ENCODE results near the gene NOL6. TPM values are rescaled to one million over a fixed set of nuclear protein-coding genes. Genes with fewer than 3 reads are reported as not detected.

Gene NOL6
- total and polyA plus RNA-seq, 9 of the 15 experiments (the other 6 are each of a cell fraction or from before 2014, with no cell fraction given), result 7.7 to 58.9 (median 27.0) TPM

GRCh38 chr9:33438926-33439680, 34.6 kb downstream of the NOL6 start:
- POLR2A ChIA-PET, result no interaction called here
- Histone ChIP-seq H3K27me3 (ENCODE audit: control insufficient read depth in 2 of 2, insufficient read depth in 2 of 2, low read length in 2 of 2) (no peaks in the 10 kb centered on the region), H4K20me1 (replicated peaks; ENCODE audit: control insufficient read depth, insufficient read depth, low read length) (no peaks in the 10 kb centered on the region), H3K9ac (ENCODE audit: insufficient read depth in 1 of 2, low read depth in 2 of 2, low read length in 2 of 2) (peak overlapping the region in 1 of 2 experiments; percentile 71; a peak in 2 of 4 replicates), H3K4me3 (no peak overlapping the region), H3K27ac (ENCODE audit: extremely low read depth, low read depth, low read length) (no peak overlapping the region; the same call in 2 of the 3 replicates), H2AFZ (ENCODE audit: low read depth, low read length) (no peak overlapping the region), H3K9me3 (replicated peaks; ENCODE audit: control insufficient read depth, insufficient read depth, low read depth, low read length) (no peaks in the 10 kb centered on the region), H3K79me2 (ENCODE audit: control insufficient read depth, insufficient read depth, low read length) (peaks cover 7% of the 10 kb centered on the region; the same call in 2 of the 3 replicates), H3K36me3 (ENCODE audit: control insufficient read depth, insufficient read depth, low read length) (peaks cover 12% of the 10 kb centered on the region; the same call in 1 of the 3 replicates), H3K4me1 (replicated peaks in 1 of 2; ENCODE audit: control insufficient read depth in 2 of 2, insufficient read depth in 2 of 2, low read length in 2 of 2) (peaks cover 36 to 60% of the 10 kb centered on the region in 2 experiments), H3K9me1 (ENCODE audit: control insufficient read depth, insufficient read depth, low read length) (no peaks in the 10 kb centered on the region), H3K4me2 (ENCODE audit: insufficient read depth, low read length) (no peak overlapping the region)
- no peak for ATAC-seq
- no TSS peak for BruUV-seq (replicated peaks)
- FAIRE-seq, result no peak
- TF ChIP-seq ZBED1 (IDR thresholded peaks at IDR 0.05), result no peak
- no peak for TF ChIP-seq PML (IDR thresholded peaks at IDR 0.05; ENCODE audit: low read length)
- TF ChIP-seq, protein P1, sequence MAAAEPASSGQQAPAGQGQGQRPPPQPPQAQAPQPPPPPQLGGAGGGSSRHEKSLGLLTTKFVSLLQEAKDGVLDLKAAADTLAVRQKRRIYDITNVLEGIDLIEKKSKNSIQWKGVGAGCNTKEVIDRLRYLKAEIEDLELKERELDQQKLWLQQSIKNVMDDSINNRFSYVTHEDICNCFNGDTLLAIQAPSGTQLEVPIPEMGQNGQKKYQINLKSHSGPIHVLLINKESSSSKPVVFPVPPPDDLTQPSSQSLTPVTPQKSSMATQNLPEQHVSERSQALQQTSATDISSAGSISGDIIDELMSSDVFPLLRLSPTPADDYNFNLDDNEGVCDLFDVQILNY (CRISPR knock-in tag; IDR thresholded peaks at IDR 0.05), result no peak
- in situ Hi-C loops (cut with MboI), result no loop called here
- WGBS (ENCODE audit: insufficient coverage, low coverage, missing lambda C conversion rate), result 75% methylated on average over 7 of the region's 7 CpGs
- CTCF ChIA-PET (ENCODE audit: low intra/inter-chr PET ratio), result no interaction called here
- intact Hi-C loops (cut with micrococcal nuclease), result no loop called here
- DNase-seq (ENCODE audit: extremely low read depth in 1 of 4, low spot score in 3 of 4), result no peak

DNA sequence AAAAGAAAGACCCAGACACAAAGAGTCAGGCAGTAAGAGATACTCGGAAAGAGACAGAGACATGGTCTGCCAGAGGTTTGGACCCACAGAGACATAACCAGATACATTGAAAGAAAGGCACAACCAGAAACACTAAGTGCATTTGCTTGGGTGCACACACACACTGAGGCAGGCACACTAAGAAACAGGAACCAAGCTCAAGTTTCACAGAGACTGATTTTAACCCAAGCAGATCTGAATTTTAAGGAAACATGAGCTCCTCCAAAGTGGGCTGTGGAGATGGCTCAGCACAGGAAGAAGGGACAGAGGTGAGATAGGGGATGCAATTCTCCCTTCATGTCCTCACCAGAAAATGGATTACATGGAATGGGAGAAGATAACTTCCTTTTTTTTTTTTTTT, 35.8 kb downstream of the NOL6 start:
- no TSS peak for BruUV-seq (replicated peaks)
- in situ Hi-C loops (cut with MboI) (no loop called here), intact Hi-C loops (cut with micrococcal nuclease) (no loop called here)
- Histone ChIP-seq H3K4me1 (replicated peaks in 1 of 2; ENCODE audit: control insufficient read depth in 2 of 2, insufficient read depth in 2 of 2, low read length in 2 of 2) (peaks cover 35 to 52% of the 10 kb centered on the region in 2 experiments), H3K36me3 (ENCODE audit: control insufficient read depth, insufficient read depth, low read length) (peaks cover 6% of the 10 kb centered on the region; the same call in 1 of the 3 replicates), H3K9me1 (ENCODE audit: control insufficient read depth, insufficient read depth, low read length) (no peaks in the 10 kb centered on the region), H3K9ac (ENCODE audit: insufficient read depth in 1 of 2, low read depth in 2 of 2, low read length in 2 of 2) (no peak overlapping the region), H3K9me3 (replicated peaks; ENCODE audit: control insufficient read depth, insufficient read depth, low read depth, low read length) (no peaks in the 10 kb centered on the region), H3K4me3 (no peak overlapping the region), H3K79me2 (ENCODE audit: control insufficient read depth, insufficient read depth, low read length) (no peaks in the 10 kb centered on the region), H4K20me1 (replicated peaks; ENCODE audit: control insufficient read depth, insufficient read depth, low read length) (no peaks in the 10 kb centered on the region), H3K27me3 (ENCODE audit: control insufficient read depth in 2 of 2, insufficient read depth in 2 of 2, low read length in 2 of 2) (no peaks in the 10 kb centered on the region), H3K4me2 (ENCODE audit: insufficient read depth, low read length) (no peak overlapping the region), H3K27ac (ENCODE audit: extremely low read depth, low read depth, low read length) (no peak overlapping the region; the same call in 2 of the 3 replicates), H2AFZ (ENCODE audit: low read depth, low read length) (peak overlapping the region; percentile 62)
- peak; percentile 19 for FAIRE-seq
- POLR2A ChIA-PET, result interaction anchor here (1.2 kb wide), 1 partner anchor 15 kb away, joined by 3 read pairs; no protein-coding TSS in a partner anchor
- no peak for DNase-seq (ENCODE audit: extremely low read depth in 1 of 4, low spot score in 3 of 4)
- CTCF ChIA-PET (ENCODE audit: low intra/inter-chr PET ratio), result no interaction called here
- WGBS (ENCODE audit: insufficient coverage, low coverage, missing lambda C conversion rate), result 33% methylated on average over 1 of the region's 1 CpG
- no peak for ATAC-seq
- no peak for TF ChIP-seq SOX6 (IDR thresholded peaks at IDR 0.05)
- no peak for TF ChIP-seq FOS (IDR thresholded peaks at IDR 0.05; ENCODE audit: extremely low read depth, insufficient read length)
- TF ChIP-seq RREB1 (CRISPR knock-in tag; IDR thresholded peaks at IDR 0.05), result no peak
- no peak for TF ChIP-seq PML (IDR thresholded peaks at IDR 0.05; ENCODE audit: low read length)
- no peak for TF ChIP-seq NFATC3 (IDR thresholded peaks at IDR 0.05)
